Common myeloid progenitor, CD34-positive (primary cell): ENCODE results near the gene PPARD.

ENCODE experiments used
- CTCF ChIA-PET: fragments of 350-600 bp; sonication (Branson Sonifier 250); formaldehyde crosslinking; loops from one replicate; lab custom pipeline; 2021; ENCODE audit warnings: antibody characterized with exemption; lab: Charles Lee
- POLR2A ChIA-PET: fragments of 350-600 bp; sonication (Branson Sonifier 250); formaldehyde crosslinking; loops from one replicate; lab custom pipeline; 2021; ENCODE audit warnings: antibody characterized with exemption; lab: Charles Lee
- DNase-seq, 3 donors: peaks; one replicate each; pipeline versions ENCODE4 v3.0.0 to v3.0.0-alpha.2; 2013
- H3K27ac ChIP-seq, 2 experiments: 1 replicate in 1 of 2; 2 replicates in 1 of 2; pipeline ENCODE4 v1.7.0; 2013; ENCODE audit warnings: inconsistent platforms in 2 of 2, low read length in 2 of 2, mild to moderate bottlenecking in 2 of 2, low read depth in 1 of 2, moderate library complexity in 1 of 2; ENCODE audit not compliant: severe bottlenecking in 2 of 2, insufficient read depth in 1 of 2, poor library complexity in 1 of 2
- H3K27me3 ChIP-seq, 5 experiments: replicated peaks in 2 of 5; 1 replicate in 3 of 5; 2 replicates in 2 of 5; pipeline versions ENCODE4 v1.6.1 to v1.7.0; 2013; ENCODE audit warnings: low read length in 4 of 5, mild to moderate bottlenecking in 2 of 5, moderate library complexity in 2 of 5, inconsistent platforms in 1 of 5; ENCODE audit not compliant: insufficient read depth in 5 of 5, control insufficient read depth in 4 of 5
- H3K36me3 ChIP-seq, 4 experiments: 1 replicate in 2 of 4; 2 replicates in 2 of 4; pipeline versions ENCODE4 v1.6.1 to v1.7.0; 2013; ENCODE audit warnings: low read length in 3 of 4, control low read depth in 1 of 4, mild to moderate bottlenecking in 1 of 4; ENCODE audit not compliant: control insufficient read depth in 4 of 4, insufficient read depth in 4 of 4
- H3K4me1 ChIP-seq, 4 experiments: 1 replicate in 3 of 4; 2 replicates in 1 of 4; pipeline versions ENCODE4 v1.6.1 to v1.7.1; 2013; ENCODE audit warnings: low read length in 3 of 4, mild to moderate bottlenecking in 3 of 4, control low read depth in 1 of 4, inconsistent platforms in 1 of 4, moderate library complexity in 1 of 4; ENCODE audit not compliant: control insufficient read depth in 4 of 4, insufficient read depth in 4 of 4; ENCODE audit errors: control extremely low read depth in 1 of 4
- H3K4me3 ChIP-seq, 7 experiments: 1 replicate in 4 of 7; 2 replicates in 3 of 7; pipeline versions ENCODE4 v1.5.1 to v1.7.0; 2013; ENCODE audit warnings: mild to moderate bottlenecking in 7 of 7, low read length in 6 of 7, moderate library complexity in 6 of 7, inconsistent platforms in 2 of 7, low read depth in 2 of 7, control low read depth in 1 of 7; ENCODE audit not compliant: insufficient read depth in 4 of 7, control insufficient read depth in 1 of 7; ENCODE audit errors: extremely low read depth in 1 of 7
- H3K9me3 ChIP-seq, 5 experiments: 1 replicate in 4 of 5; 2 replicates in 1 of 5; pipeline versions ENCODE4 v1.6.1 to v1.7.1; 2013; ENCODE audit warnings: low read length in 4 of 5, mild to moderate bottlenecking in 2 of 5, inconsistent platforms in 1 of 5, low read depth in 1 of 5, moderate library complexity in 1 of 5; ENCODE audit not compliant: control insufficient read depth in 4 of 5, insufficient read depth in 2 of 5; ENCODE audit errors: control extremely low read depth in 1 of 5
- WGBS: methylation state at CpG from one replicate; pipeline ENCODE4 v1.1.5; 2013; ENCODE audit not compliant: insufficient coverage; 5-methylcytosine and 5-hydroxymethylcytosine counted together

Gene PPARD

GRCh38 chr6:35402136-35402855 is 59.9 kb downstream of the PPARD start:
- H3K27ac ChIP-seq, result no peak overlapping the region
- H3K9me3 ChIP-seq, result no peaks in the 10 kb centered on the region
- ChIA-PET CTCF (interaction anchor here (0.6 to 2.0 kb wide), 4 partner anchors 9 to 246 kb away, joined by 3 to 4 read pairs (median 4); no protein-coding TSS in a partner anchor), POLR2A (no interaction called here)
- DNase-seq, result no peak
- H3K4me3 ChIP-seq, result no peak overlapping the region
- H3K4me1 ChIP-seq, result no peaks in the 10 kb centered on the region
- 94% methylated on average over 5 of the region's 8 CpGs for WGBS
- H3K36me3 ChIP-seq, result no peaks in the 10 kb centered on the region
- H3K27me3 ChIP-seq, result peaks cover 0 to 25% (median 0%) of the 10 kb centered on the region in 5 experiments

GRCh38 chr6:35402856-35403191 is 60.5 kb downstream of the PPARD start:
- WGBS, result 100% methylated on average over 1 of the region's 5 CpGs

GRCh38 chr6:35403544-35404442 is 61.4 kb downstream of the PPARD start:
- WGBS, result 96% methylated on average over 6 of the region's 8 CpGs
- Histone ChIP-seq H3K36me3 (no peaks in the 10 kb centered on the region), H3K4me3 (no peak overlapping the region), H3K4me1 (no peaks in the 10 kb centered on the region), H3K27me3 (peaks cover 0 to 23% (median 0%) of the 10 kb centered on the region in 5 experiments), H3K9me3 (no peaks in the 10 kb centered on the region), H3K27ac (no peak overlapping the region)
- DNase-seq, result no peak
- ChIA-PET CTCF (interaction anchor here (0.5 to 1.2 kb wide), 4 partner anchors 31 to 45 kb away, joined by 3 read pairs; no protein-coding TSS in a partner anchor), POLR2A (interaction anchor here (0.7 kb wide), 1 partner anchor 8 kb away, joined by 4 read pairs; no protein-coding TSS in a partner anchor)

More at GRCh38 chr6:35402856-35403191, 60.5 kb downstream of the PPARD start:
- no peak for DNase-seq
- no peaks in the 10 kb centered on the region for H3K4me1 ChIP-seq
- no peak overlapping the region for H3K4me3 ChIP-seq
- POLR2A ChIA-PET, result no interaction called here
- H3K9me3 ChIP-seq, result no peaks in the 10 kb centered on the region
- no peak overlapping the region for H3K27ac ChIP-seq
- CTCF ChIA-PET, result no interaction called here
- H3K36me3 ChIP-seq, result no peaks in the 10 kb centered on the region
- H3K27me3 ChIP-seq, result peaks cover 0 to 25% (median 0%) of the 10 kb centered on the region in 5 experiments

- 96% methylated on average over 18 of the region's 20 CpGs for WGBS
- no peaks in the 10 kb centered on the region for H3K9me3 ChIP-seq
- H3K27ac ChIP-seq, result no peak overlapping the region
- no peak for DNase-seq
- peaks cover 0 to 17% (median 0%) of the 10 kb centered on the region in 5 experiments for H3K27me3 ChIP-seq
- H3K4me1 ChIP-seq, result peaks cover 4 to 17% (median 9%) of the 10 kb centered on the region in 4 experiments
- ChIA-PET CTCF (interaction anchor here (0.6 to 1.0 kb wide), 5 partner anchors 9 to 94 kb away, joined by 3 read pairs; no protein-coding TSS in a partner anchor), POLR2A (no interaction called here)
- H3K36me3 ChIP-seq, result no peaks in the 10 kb centered on the region
- no peak overlapping the region for H3K4me3 ChIP-seq
These were observed 64.5 kb downstream of the PPARD start for GRCh38 chr6:35406711-35407485.

GRCh38 chr6:35409245-35409644 is 66.9 kb downstream of the PPARD start:
- no peak overlapping the region for H3K27ac ChIP-seq
- H3K4me1 ChIP-seq, result peaks cover 4 to 17% (median 9%) of the 10 kb centered on the region in 4 experiments
- CTCF ChIA-PET, result interaction anchor here (0.5 to 1.0 kb wide), 2 partner anchors 10 to 152 kb away, joined by 3 to 4 read pairs; no protein-coding TSS in a partner anchor
- no peaks in the 10 kb centered on the region for H3K36me3 ChIP-seq
- WGBS, result 88% methylated on average over 1 of the region's 5 CpGs
- no peaks in the 10 kb centered on the region for H3K9me3 ChIP-seq
- H3K27me3 ChIP-seq, result peaks cover 0 to 6% (median 0%) of the 10 kb centered on the region in 5 experiments
- H3K4me3 ChIP-seq, result no peak overlapping the region
- no peak for DNase-seq
- POLR2A ChIA-PET, result no interaction called here

- H3K4me3 ChIP-seq, result no peak overlapping the region
- CTCF ChIA-PET, result no interaction called here
- POLR2A ChIA-PET, result no interaction called here
- 79% methylated on average over 2 of the region's 3 CpGs for WGBS
- H3K36me3 ChIP-seq, result no peaks in the 10 kb centered on the region
- H3K9me3 ChIP-seq, result no peaks in the 10 kb centered on the region
- H3K27ac ChIP-seq, result no peak overlapping the region
- H3K27me3 ChIP-seq, result peaks cover 0 to 6% (median 0%) of the 10 kb centered on the region in 5 experiments
- peaks cover 4 to 17% (median 9%) of the 10 kb centered on the region in 4 experiments for H3K4me1 ChIP-seq
- no peak for DNase-seq
These were observed 67.8 kb downstream of the PPARD start for GRCh38 chr6:35410131-35410530.
